Measurements from ENCODE around the gene FMO2. TPM values are rescaled to one million over a fixed set of nuclear protein-coding genes. Genes with fewer than 3 reads are reported as not detected.

Gene FMO2
- total and polyA plus RNA-seq, 2 of the 8 experiments (the other 6 are each of a cell fraction or from before 2014, with no cell fraction given), result not detected

- TF ChIP-seq RAD21 (IDR thresholded peaks at IDR 0.05 in 1 of 2, conservative IDR thresholded peaks at IDR 0.05 in 1 of 2; ENCODE audit: low read depth in 2 of 2, low read length in 2 of 2), result no peak
- TF ChIP-seq SIX5 (IDR thresholded peaks at IDR 0.05; ENCODE audit: low read depth, low read length), result no peak
Measured at GRCh38 chr1:171248302-171248701, 63.2 kb downstream of the FMO2 start, which contains the start of gene FMO1 (continued).

All from H1 (cell line).